OCI-LY1 (cell line): ENCODE measurements around the gene MICALL2.

Experiments
- H2AFZ ChIP-seq: fragments of 200-600 bp; sonication (generic), shearing (Covaris generic); 2 replicates; pipeline ENCODE4 v1.6.0; 2014; ENCODE audit warnings: antibody characterized with exemption, mild to moderate bottlenecking, low read length
- H3F3A ChIP-seq: fragments of 200-600 bp; sonication (generic), shearing (Covaris generic); 2 replicates; pipeline ENCODE4 v1.6.0; 2014; ENCODE audit warnings: mild to moderate bottlenecking, antibody characterized with exemption, low read length, moderate library complexity; ENCODE audit not compliant: insufficient read depth
- H3K27ac ChIP-seq: fragments of 200-600 bp; sonication (generic); 2 replicates; pipeline ENCODE4 v1.5.1; 2014; ENCODE audit warnings: low read length, mixed run types, mild to moderate bottlenecking, low read depth; ENCODE audit not compliant: poor library complexity, severe bottlenecking
- H3K27me3 ChIP-seq: fragments of 200-600 bp; sonication (generic); 2 replicates; pipeline ENCODE4 v1.6.0; 2014; ENCODE audit warnings: antibody characterized with exemption, mild to moderate bottlenecking, low read length, moderate library complexity; ENCODE audit not compliant: insufficient read depth
- H3K36me3 ChIP-seq: fragments of 200-600 bp; sonication (generic); 2 replicates; pipeline ENCODE4 v1.6.1; 2014; ENCODE audit warnings: mild to moderate bottlenecking, antibody characterized with exemption, low read length, moderate library complexity, mixed read lengths; ENCODE audit not compliant: insufficient read depth
- H3K4me1 ChIP-seq: fragments of 200-600 bp; sonication (generic); 2 replicates; pipeline ENCODE4 v1.5.1; 2014; ENCODE audit warnings: mild to moderate bottlenecking, low read length, moderate library complexity; ENCODE audit not compliant: insufficient read depth, severe bottlenecking
- H3K4me2 ChIP-seq: fragments of 200-600 bp; sonication (generic), shearing (Covaris generic); 2 replicates; pipeline ENCODE4 v1.6.1; 2014; ENCODE audit warnings: low read length
- H3K4me3 ChIP-seq: fragments of 200-600 bp; sonication (generic); 2 replicates; pipeline ENCODE4 v1.5.1; 2014; ENCODE audit warnings: low read length, low read depth, mild to moderate bottlenecking, mixed read lengths; ENCODE audit not compliant: poor library complexity, severe bottlenecking
- H3K79me2 ChIP-seq: fragments of 200-600 bp; shearing (Covaris generic); 2 replicates; pipeline ENCODE4 v1.6.1; 2016; ENCODE audit warnings: mixed run types, low read length, mixed read lengths; ENCODE audit not compliant: insufficient read depth
- H3K9ac ChIP-seq: fragments of 200-600 bp; sonication (generic), shearing (Covaris generic); 2 replicates; pipeline ENCODE4 v1.6.1; 2014; ENCODE audit warnings: mild to moderate bottlenecking, low read length, mixed read lengths
- H3K9me2 ChIP-seq: fragments of 200-600 bp; sonication (generic), shearing (Covaris generic); 2 replicates; pipeline ENCODE4 v1.6.1; 2014; ENCODE audit warnings: low read depth, mild to moderate bottlenecking, low read length, mixed read lengths
- H3K9me3 ChIP-seq: fragments of 200-600 bp; shearing (Covaris generic); 2 replicates; pipeline ENCODE4 v1.6.1; 2014; ENCODE audit warnings: low read length, mixed read lengths
- H4K20me1 ChIP-seq: fragments of 200-600 bp; sonication (generic), shearing (Covaris generic); 2 replicates; pipeline ENCODE4 v1.6.0; 2016; ENCODE audit warnings: mild to moderate bottlenecking, low read length; ENCODE audit not compliant: insufficient read depth
- EZH2 ChIP-seq: fragments of 200-600 bp; sonication (generic), shearing (Covaris generic); IDR thresholded peaks from 2 replicates; pipeline ENCODE4 v1.8.0; 2017; ENCODE audit warnings: borderline replicate concordance, mixed run types, mild to moderate bottlenecking, antibody characterized with exemption, low read length, moderate library complexity, mixed read lengths
- TF ChIP-seq, protein P1 (sequence below): fragments of 200-600 bp; sonication (generic), shearing (Covaris generic); IDR thresholded peaks from 2 replicates; pipeline ENCODE4 v1.5.1; 2017; ENCODE audit warnings: mild to moderate bottlenecking, antibody characterized with exemption, low read length, moderate library complexity, mixed read lengths

The MICALL2 gene

GRCh38 chr7:1492221-1492620 lies 33.0 kb upstream of the MICALL2 start:
- Histone ChIP-seq H3K4me1 (no peaks in the 10 kb centered on the region), H3K27me3 (no peaks in the 10 kb centered on the region), H3F3A (no peaks in the 10 kb centered on the region), H3K9me3 (no peaks in the 10 kb centered on the region), H3K9me2 (no peaks in the 10 kb centered on the region), H3K27ac (no peak overlapping the region), H3K36me3 (peaks cover 90% of the 10 kb centered on the region), H3K4me2 (no peak overlapping the region), H4K20me1 (no peaks in the 10 kb centered on the region), H3K79me2 (no peaks in the 10 kb centered on the region), H3K9ac (no peak overlapping the region), H3K4me3 (no peak overlapping the region), H2AFZ (no peak overlapping the region)
- no peak for TF ChIP-seq EZH2
- TF ChIP-seq, protein P1, sequence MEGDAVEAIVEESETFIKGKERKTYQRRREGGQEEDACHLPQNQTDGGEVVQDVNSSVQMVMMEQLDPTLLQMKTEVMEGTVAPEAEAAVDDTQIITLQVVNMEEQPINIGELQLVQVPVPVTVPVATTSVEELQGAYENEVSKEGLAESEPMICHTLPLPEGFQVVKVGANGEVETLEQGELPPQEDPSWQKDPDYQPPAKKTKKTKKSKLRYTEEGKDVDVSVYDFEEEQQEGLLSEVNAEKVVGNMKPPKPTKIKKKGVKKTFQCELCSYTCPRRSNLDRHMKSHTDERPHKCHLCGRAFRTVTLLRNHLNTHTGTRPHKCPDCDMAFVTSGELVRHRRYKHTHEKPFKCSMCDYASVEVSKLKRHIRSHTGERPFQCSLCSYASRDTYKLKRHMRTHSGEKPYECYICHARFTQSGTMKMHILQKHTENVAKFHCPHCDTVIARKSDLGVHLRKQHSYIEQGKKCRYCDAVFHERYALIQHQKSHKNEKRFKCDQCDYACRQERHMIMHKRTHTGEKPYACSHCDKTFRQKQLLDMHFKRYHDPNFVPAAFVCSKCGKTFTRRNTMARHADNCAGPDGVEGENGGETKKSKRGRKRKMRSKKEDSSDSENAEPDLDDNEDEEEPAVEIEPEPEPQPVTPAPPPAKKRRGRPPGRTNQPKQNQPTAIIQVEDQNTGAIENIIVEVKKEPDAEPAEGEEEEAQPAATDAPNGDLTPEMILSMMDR: no peak

GRCh38 chr7:1490837-1491236 lies 31.6 kb upstream of the MICALL2 start:
- Histone ChIP-seq H3K27ac (no peak overlapping the region), H3K79me2 (no peaks in the 10 kb centered on the region), H3K4me2 (no peak overlapping the region), H3K4me1 (no peaks in the 10 kb centered on the region), H3F3A (no peaks in the 10 kb centered on the region), H4K20me1 (no peaks in the 10 kb centered on the region), H3K36me3 (peaks cover 87% of the 10 kb centered on the region), H3K4me3 (no peak overlapping the region), H2AFZ (no peak overlapping the region), H3K9me3 (no peaks in the 10 kb centered on the region), H3K27me3 (no peaks in the 10 kb centered on the region), H3K9me2 (no peaks in the 10 kb centered on the region), H3K9ac (no peak overlapping the region)
- TF ChIP-seq EZH2: no peak
- TF ChIP-seq, protein P1: no peak

DNA sequence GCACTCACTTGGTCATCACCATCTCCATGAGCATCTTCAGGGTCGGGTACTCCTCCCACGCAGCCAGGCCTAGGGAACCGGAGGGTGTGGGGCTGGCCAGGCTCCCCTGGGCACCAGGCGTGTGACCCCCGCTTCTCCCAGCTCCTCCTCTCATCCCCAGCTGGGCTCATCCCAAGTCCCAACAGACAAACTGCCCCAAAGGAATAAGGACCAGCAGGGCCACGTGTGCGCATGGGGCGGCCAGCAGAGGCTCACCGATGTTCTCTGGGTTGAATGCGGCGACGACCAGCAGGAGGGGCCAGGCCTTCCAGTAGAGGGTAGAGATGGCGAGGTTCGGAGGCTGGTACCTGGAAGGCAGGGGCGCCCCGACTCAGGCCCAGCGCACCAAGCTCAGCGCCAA lies 30.1 kb upstream of the MICALL2 start:
- no peaks in the 10 kb centered on the region for H4K20me1 ChIP-seq
- no peaks in the 10 kb centered on the region for H3K9me3 ChIP-seq
- no peaks in the 10 kb centered on the region for H3F3A ChIP-seq

More for the DNA sequence above, 30.1 kb upstream of the MICALL2 start:
- Histone ChIP-seq H3K9ac (no peak overlapping the region), H3K9me2 (no peaks in the 10 kb centered on the region), H3K27ac (no peak overlapping the region), H3K27me3 (no peaks in the 10 kb centered on the region), H2AFZ (no peak overlapping the region), H3K79me2 (no peaks in the 10 kb centered on the region), H3K36me3 (peaks cover 86% of the 10 kb centered on the region), H3K4me2 (no peak overlapping the region), H3K4me1 (no peaks in the 10 kb centered on the region), H3K4me3 (no peak overlapping the region)
- TF ChIP-seq EZH2: no peak
- TF ChIP-seq, protein P1: no peak
